Measurements from ENCODE around the gene PRICKLE1. TPM values are rescaled to one million over a fixed set of nuclear protein-coding genes. Genes with fewer than 3 reads are reported as not detected.
"Not testable (repeated sequence)": the region's sequence is repeated elsewhere in the genome, so short reads cannot be mapped to it uniquely, and the experiment has no call there.

Gene PRICKLE1
- polyA plus RNA-seq, 10 donors = 21.0 to 33.5 (median 27.7) TPM

- DNase-seq = no peak
Measured at GRCh38 chr12:42564556-42564955, 25.0 kb downstream of the PRICKLE1 start.

- DNase-seq = no peak
Measured at GRCh38 chr12:42560977-42561376, 28.6 kb downstream of the PRICKLE1 start.

- no peak for DNase-seq
Measured at GRCh38 chr12:42557586-42558172, 31.9 kb downstream of the PRICKLE1 start.

- DNase-seq = no peak
Measured at GRCh38 chr12:42556917-42557316, 32.6 kb downstream of the PRICKLE1 start.

GRCh38 chr12:42552822-42553221, 36.7 kb downstream of the PRICKLE1 start:
- no peak for DNase-seq

GRCh38 chr12:42550800-42551199, 38.7 kb downstream of the PRICKLE1 start:
- no peak for DNase-seq

- no peak for DNase-seq
Measured at GRCh38 chr12:42546709-42547108, 42.8 kb downstream of the PRICKLE1 start.

GRCh38 chr12:42541965-42542364, 47.6 kb downstream of the PRICKLE1 start:
- DNase-seq = no peak

GRCh38 chr12:42541308-42541707, 48.2 kb downstream of the PRICKLE1 start:
- DNase-seq = not testable (repeated sequence)

GRCh38 chr12:42539696-42540095, 49.9 kb downstream of the PRICKLE1 start:
- DNase-seq = peak in 1 of 3 donors; percentile 34

- no peak for DNase-seq
Measured at GRCh38 chr12:42538203-42538602, 51.3 kb downstream of the PRICKLE1 start.

GRCh38 chr12:42534184-42534838, 55.2 kb downstream of the PRICKLE1 start:
- DNase-seq = no peak

GRCh38 chr12:42530284-42530683, 59.3 kb downstream of the PRICKLE1 start:
- no peak for DNase-seq

GRCh38 chr12:42525444-42525843, 64.1 kb downstream of the PRICKLE1 start:
- DNase-seq = no peak

- no peak for DNase-seq
Measured at GRCh38 chr12:42524716-42525115, 64.8 kb downstream of the PRICKLE1 start.

GRCh38 chr12:42516573-42516972, 73.0 kb downstream of the PRICKLE1 start:
- no peak for DNase-seq

- no peak for DNase-seq
Measured at GRCh38 chr12:42511656-42512055, 77.9 kb downstream of the PRICKLE1 start.

GRCh38 chr12:42510823-42511222, 78.7 kb downstream of the PRICKLE1 start:
- no peak for DNase-seq

- DNase-seq = peak; percentile 68 to 88 (median 76)
Measured at GRCh38 chr12:42508913-42509460, 80.6 kb downstream of the PRICKLE1 start.

- no peak for DNase-seq
Measured at GRCh38 chr12:42507565-42507964, 82.0 kb downstream of the PRICKLE1 start.

GRCh38 chr12:42507081-42507480, 82.5 kb downstream of the PRICKLE1 start:
- peak in 1 of 3 donors; percentile 21 for DNase-seq

- DNase-seq = peak; percentile 18 to 62 (median 48)
Measured at GRCh38 chr12:42504049-42504448, 85.5 kb downstream of the PRICKLE1 start.

GRCh38 chr12:42502682-42503081, 86.9 kb downstream of the PRICKLE1 start:
- DNase-seq = peak; percentile 10 to 52 (median 18)
